HL-60/S4 (cell line): ENCODE data around the gene CUTA.
"Not testable (repeated sequence)": the region's sequence is repeated elsewhere in the genome, so short reads cannot be mapped to it uniquely, and the experiment has no call there.

Source experiments
- in situ Hi-C: fragments of 300-500 bp; cut with MboI; formaldehyde crosslinking; loops from 2 replicates; pipeline ENCODE4 v1.14.3; 2022; ENCODE audit warnings: low sequenced_read_pairs

CUTA gene

DNA sequence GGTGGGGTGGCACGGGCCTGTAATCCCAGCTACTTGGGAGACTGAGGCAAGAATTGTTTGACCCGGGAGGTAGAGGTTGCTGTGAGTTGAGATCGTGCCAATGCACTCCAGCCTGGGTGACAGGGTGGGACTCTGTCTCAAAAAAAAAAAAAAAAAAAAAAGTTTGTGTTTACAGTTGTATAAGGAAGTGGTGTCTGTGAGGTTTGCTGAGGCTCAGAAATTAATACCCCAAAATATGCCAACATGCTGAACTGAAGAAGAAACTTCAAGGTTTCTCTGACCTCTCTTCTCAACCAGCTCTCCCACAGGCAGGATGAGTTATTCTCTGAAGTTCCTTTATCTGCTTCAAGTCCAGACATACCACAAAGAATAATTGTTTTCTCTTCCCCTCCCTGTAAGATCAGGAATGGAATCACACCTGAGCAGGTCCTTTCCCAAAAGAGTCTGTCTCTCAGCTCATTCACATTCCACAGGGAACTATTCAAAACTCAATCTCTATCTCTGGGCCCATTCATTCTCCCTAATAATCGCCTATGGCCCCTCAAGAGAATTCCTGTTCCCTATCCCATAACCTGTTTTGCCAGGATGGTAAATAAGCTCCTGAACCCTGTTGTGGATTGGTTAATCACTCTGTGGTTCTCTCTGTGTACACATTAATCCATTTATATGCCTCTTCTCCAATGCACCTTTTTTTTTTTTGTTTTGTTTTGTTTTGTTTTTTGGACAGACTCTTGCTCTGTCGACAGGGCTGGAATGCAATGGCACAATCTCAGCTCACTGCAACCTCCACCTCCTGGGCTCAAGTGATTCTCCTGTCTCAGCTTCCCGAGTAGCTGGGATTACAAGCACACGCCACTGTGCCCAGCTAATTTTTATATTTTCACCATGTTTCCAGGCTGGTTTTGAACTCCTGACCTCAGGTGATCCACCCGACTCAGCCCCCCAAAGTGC, 43.7 kb downstream of the CUTA start:
- in situ Hi-C loops, result no loop called here

DNA sequence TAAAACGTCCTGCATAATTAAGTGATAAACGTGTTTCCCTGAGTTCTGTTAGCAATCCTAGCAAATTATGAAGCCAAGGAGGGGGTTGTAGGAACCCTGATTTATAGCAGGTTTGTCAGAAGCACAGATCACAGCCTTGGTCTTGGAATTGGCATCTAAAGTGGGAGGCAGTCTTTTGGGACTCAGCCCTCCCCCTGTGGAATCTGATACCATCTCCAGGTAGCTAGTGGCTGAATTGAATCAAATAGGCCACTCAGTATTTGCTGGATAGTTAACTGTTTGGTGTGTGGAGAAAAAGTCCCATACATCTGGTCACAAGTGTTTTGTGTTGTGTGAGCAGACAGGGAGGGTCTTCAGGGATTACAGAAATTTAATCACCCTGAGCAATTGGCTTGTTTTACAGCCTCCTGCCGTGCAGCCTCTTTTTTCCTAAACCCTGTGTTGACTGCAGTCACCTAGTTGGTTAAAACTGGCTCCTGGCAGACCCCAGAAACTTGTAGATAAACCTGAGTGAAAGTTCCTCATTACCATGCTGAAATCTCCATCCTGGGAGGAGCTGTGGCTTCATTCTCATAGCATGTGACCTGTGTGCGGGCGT, 45.3 kb downstream of the CUTA start:
- in situ Hi-C loops, result no loop called here

DNA sequence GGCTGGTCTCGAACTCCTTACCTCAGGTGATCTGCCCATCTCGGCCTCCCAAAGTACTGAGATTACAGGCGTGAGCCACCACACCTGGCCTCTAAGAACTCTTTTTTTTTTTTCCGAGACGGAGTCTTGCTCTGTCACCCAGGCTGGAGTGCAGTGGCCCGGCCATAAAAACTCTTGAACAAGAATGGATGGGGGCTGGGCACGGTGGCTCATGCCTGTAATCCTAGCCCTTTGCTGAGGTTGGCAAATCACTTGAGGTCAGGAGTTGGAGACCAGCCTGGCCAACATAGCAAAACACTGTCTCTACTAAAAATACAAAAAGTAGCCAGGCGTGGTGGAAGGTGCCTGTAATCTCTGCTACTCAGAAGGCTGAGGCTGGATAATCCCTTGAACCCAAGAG, 46.0 kb downstream of the CUTA start:
- in situ Hi-C loops, result not testable (repeated sequence)

DNA sequence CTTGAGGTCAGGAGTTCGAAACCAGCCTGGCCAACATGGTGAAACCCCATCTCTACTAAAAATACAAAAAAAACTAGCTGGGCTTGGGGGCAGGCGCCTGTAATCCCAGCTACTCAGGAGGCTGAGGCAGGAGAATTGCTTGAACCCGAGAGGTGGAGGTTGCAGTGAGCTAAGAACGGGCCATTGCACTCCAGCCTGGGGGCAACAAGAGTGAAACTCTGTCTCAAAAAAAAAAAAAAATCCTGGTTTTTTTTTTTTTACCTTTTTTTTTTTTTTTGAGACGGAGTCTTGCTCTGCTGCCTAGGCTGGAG, 50.2 kb downstream of the CUTA start:
- in situ Hi-C loops, result not testable (repeated sequence)

DNA sequence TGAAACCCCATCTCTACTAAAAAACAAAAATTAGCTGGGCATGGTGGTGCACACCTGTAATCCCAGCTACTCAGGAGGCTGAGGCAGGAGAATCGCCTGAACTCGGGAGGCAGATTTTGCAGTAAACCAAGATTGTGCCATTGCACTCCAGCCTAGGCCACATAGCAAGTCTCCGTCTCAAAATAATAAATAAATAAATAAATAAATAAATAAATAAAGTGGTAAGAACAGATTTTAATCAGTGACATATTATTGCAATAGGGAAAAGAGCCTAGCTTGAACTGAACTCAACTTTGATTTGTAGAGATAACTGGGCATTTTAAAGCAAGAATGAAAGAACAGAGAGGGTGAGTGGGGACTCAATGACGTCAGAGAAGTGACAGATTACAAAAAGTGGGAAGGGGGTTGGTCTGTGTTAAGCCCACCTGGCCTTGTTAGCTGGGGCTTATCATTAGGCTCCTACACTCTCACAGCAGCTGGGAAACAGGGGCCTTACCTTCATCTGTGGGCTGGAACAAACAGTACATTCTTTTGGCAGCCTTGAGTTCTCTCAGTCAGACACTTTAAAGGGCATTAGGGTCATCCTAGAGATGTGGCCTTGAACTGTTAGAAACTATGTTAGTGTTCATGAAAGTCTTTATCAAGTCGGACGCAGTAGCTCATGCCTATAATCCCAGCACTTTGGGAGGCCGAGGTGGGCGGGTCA, 50.7 kb downstream of the CUTA start:
- in situ Hi-C loops, result no loop called here
